ENCODE results near the gene FCN1. TPM values are rescaled to one million over a fixed set of nuclear protein-coding genes. Genes with fewer than 3 reads are reported as not detected.

The FCN1 gene
- total RNA-seq, 1 experiment from 2014 or later, result not detected

- H3K27me3 ChIP-seq (ENCODE audit: low read length), result no peaks in the 10 kb centered on the region
- no peak overlapping the region for H3K4me2 ChIP-seq (ENCODE audit: low read depth, low read length, poor library complexity, severe bottlenecking)
- no peaks in the 10 kb centered on the region for H3K4me1 ChIP-seq (ENCODE audit: low read length)
- no peak overlapping the region for H3K4me3 ChIP-seq (ENCODE audit: low read length)
- no peaks in the 10 kb centered on the region for H3K79me2 ChIP-seq (ENCODE audit: low read length)
- H3K9me2 ChIP-seq (replicated peaks; ENCODE audit: insufficient read depth, low read length), result peaks cover 4% of the 10 kb centered on the region
- no peaks in the 10 kb centered on the region for H3K36me3 ChIP-seq (ENCODE audit: insufficient read depth, low read length)
- no peaks in the 10 kb centered on the region for H4K20me1 ChIP-seq (ENCODE audit: insufficient read depth, low read depth, low read length)
- no peak overlapping the region for H3K27ac ChIP-seq (ENCODE audit: low read length)
- no peaks in the 10 kb centered on the region for H3K9me3 ChIP-seq (ENCODE audit: low read length)
- H3K9ac ChIP-seq (ENCODE audit: low read length), result no peak overlapping the region
- H2AFZ ChIP-seq (ENCODE audit: low read length), result no peak overlapping the region
- no peak for DNase-seq
Observed at GRCh38 chr9:134879664-134880483, 37.8 kb downstream of the FCN1 start.

DNA sequence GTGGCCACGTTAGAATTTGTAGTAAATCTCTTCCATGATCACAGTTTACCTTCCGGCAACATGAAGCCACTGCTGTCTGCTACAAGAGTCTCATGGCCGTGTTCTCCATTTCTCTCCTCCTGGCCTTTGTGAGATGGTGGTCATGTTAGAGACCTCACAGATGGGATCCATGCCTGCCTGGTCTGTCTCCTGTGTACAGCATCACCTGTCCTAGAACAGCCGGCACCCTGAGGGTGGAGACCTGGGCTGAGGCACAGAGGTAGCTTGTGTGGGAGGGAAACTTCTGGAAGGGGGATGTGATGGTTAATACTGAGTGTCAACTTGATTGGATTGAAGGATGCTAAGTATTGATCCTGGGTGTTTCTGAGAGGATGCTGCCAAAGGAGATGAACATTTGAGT, 40.2 kb downstream of the FCN1 start:
- Histone ChIP-seq H3K9ac (ENCODE audit: low read length) (no peak overlapping the region), H3K9me2 (replicated peaks; ENCODE audit: insufficient read depth, low read length) (peaks cover 4% of the 10 kb centered on the region), H3K79me2 (ENCODE audit: low read length) (no peaks in the 10 kb centered on the region), H3K27ac (ENCODE audit: low read length) (no peak overlapping the region), H3K4me2 (ENCODE audit: low read depth, low read length, poor library complexity, severe bottlenecking) (no peak overlapping the region), H2AFZ (ENCODE audit: low read length) (no peak overlapping the region), H3K36me3 (ENCODE audit: insufficient read depth, low read length) (no peaks in the 10 kb centered on the region), H3K27me3 (ENCODE audit: low read length) (no peaks in the 10 kb centered on the region), H3K9me3 (ENCODE audit: low read length) (no peaks in the 10 kb centered on the region), H3K4me1 (ENCODE audit: low read length) (no peaks in the 10 kb centered on the region), H4K20me1 (ENCODE audit: insufficient read depth, low read depth, low read length) (no peaks in the 10 kb centered on the region), H3K4me3 (ENCODE audit: low read length) (no peak overlapping the region)
- no peak for DNase-seq

GRCh38 chr9:134875371-134875770, 42.3 kb downstream of the FCN1 start:
- H2AFZ ChIP-seq (ENCODE audit: low read length), result no peak overlapping the region; the same call in 1 of the 2 replicates
- H3K4me1 ChIP-seq (ENCODE audit: low read length), result no peaks in the 10 kb centered on the region

DNA sequence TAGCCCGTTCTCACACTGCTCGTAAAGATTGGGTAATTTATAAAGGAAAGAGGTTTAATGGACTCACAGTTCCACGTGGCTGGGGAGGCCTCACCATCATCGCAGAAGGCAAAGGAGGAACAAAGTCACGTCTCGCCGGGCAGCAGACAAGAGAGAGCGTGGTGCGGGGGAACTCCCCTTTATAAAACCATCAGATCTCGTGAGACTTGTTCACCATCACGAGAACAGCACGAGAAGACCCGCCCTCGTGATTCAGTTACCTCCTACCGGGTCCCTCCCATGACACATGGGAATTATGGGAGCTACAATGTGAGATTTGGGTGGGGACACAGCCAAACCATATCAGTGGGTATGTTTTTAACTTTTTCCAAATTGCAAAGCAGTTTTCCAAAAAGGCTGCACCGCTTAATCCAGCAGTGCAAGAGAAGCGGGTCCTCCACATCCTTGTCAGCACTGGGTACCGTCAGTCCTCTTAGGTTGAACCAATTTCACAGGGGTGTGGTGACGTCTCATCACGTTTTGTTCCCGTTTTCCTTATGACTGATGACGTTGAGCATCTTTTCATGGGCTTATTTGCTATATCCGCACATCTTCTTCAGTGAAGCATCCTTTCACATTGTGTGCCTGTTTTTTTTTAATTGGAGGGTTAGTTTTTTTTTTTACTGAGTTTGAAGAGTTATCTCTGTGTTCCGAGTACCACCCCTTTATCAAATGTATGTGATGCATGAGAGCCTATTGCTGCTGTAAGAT, 45.1 kb downstream of the FCN1 start:
- Histone ChIP-seq H3K9me2 (replicated peaks; ENCODE audit: insufficient read depth, low read length) (peaks cover 4% of the 10 kb centered on the region), H3K9ac (ENCODE audit: low read length) (no peak overlapping the region), H2AFZ (ENCODE audit: low read length) (no peak overlapping the region), H4K20me1 (ENCODE audit: insufficient read depth, low read depth, low read length) (no peaks in the 10 kb centered on the region), H3K27me3 (ENCODE audit: low read length) (no peaks in the 10 kb centered on the region), H3K4me1 (ENCODE audit: low read length) (peaks cover 7% of the 10 kb centered on the region), H3K36me3 (ENCODE audit: insufficient read depth, low read length) (no peaks in the 10 kb centered on the region), H3K79me2 (ENCODE audit: low read length) (no peaks in the 10 kb centered on the region), H3K4me3 (ENCODE audit: low read length) (no peak overlapping the region), H3K27ac (ENCODE audit: low read length) (no peak overlapping the region), H3K4me2 (ENCODE audit: low read depth, low read length, poor library complexity, severe bottlenecking) (no peak overlapping the region), H3K9me3 (ENCODE audit: low read length) (no peaks in the 10 kb centered on the region)
- DNase-seq, result no peak

More at GRCh38 chr9:134875371-134875770, 42.3 kb downstream of the FCN1 start:
- Histone ChIP-seq H3K4me2 (ENCODE audit: low read depth, low read length, poor library complexity, severe bottlenecking) (no peak overlapping the region), H3K79me2 (ENCODE audit: low read length) (no peaks in the 10 kb centered on the region), H3K27ac (ENCODE audit: low read length) (no peak overlapping the region), H3K27me3 (ENCODE audit: low read length) (no peaks in the 10 kb centered on the region), H3K9ac (ENCODE audit: low read length) (no peak overlapping the region), H3K9me3 (ENCODE audit: low read length) (no peaks in the 10 kb centered on the region), H3K36me3 (ENCODE audit: insufficient read depth, low read length) (no peaks in the 10 kb centered on the region), H3K9me2 (replicated peaks; ENCODE audit: insufficient read depth, low read length) (peaks cover 4% of the 10 kb centered on the region), H4K20me1 (ENCODE audit: insufficient read depth, low read depth, low read length) (no peaks in the 10 kb centered on the region), H3K4me3 (ENCODE audit: low read length) (no peak overlapping the region)
- DNase-seq, result no peak

DNA sequence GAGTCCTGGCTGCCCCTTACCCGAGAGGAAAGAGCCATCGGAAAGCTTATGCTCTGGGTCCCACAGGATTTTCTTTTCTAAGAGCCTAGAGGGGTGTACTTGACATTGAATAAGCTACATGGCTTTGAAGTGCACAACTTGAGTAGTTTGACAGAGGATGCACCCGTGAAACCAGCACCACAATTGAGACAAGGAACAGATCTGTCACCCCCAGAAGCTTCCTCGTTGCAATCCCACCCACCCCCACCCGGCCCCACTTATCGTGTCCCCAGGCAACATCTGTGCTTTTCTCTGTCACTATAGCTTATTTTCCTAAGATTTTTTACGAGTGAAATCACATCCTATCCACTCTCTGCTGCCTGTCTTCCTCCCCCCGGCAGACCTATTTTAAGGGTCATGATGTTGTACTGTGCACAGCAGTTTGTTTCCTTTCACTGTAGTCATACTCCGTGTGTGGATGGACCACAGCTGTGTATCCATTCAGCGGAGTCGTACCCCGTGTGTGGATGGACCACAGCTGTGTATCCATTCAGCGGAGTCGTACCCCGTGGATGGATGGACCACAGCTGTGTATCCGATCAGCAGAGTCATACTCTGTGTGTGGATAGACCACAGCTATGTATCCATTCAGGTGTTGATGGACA, 45.9 kb downstream of the FCN1 start:
- no peak overlapping the region for H3K4me3 ChIP-seq (ENCODE audit: low read length)
- no peaks in the 10 kb centered on the region for H4K20me1 ChIP-seq (ENCODE audit: insufficient read depth, low read depth, low read length)
- H3K4me1 ChIP-seq (ENCODE audit: low read length), result peaks cover 7% of the 10 kb centered on the region
- H3K36me3 ChIP-seq (ENCODE audit: insufficient read depth, low read length), result no peaks in the 10 kb centered on the region
- no peak for DNase-seq
- no peak overlapping the region for H3K4me2 ChIP-seq (ENCODE audit: low read depth, low read length, poor library complexity, severe bottlenecking)
- no peaks in the 10 kb centered on the region for H3K27me3 ChIP-seq (ENCODE audit: low read length)
- H3K9ac ChIP-seq (ENCODE audit: low read length), result no peak overlapping the region
- H3K27ac ChIP-seq (ENCODE audit: low read length), result no peak overlapping the region
- no peaks in the 10 kb centered on the region for H3K79me2 ChIP-seq (ENCODE audit: low read length)
- H3K9me3 ChIP-seq (ENCODE audit: low read length), result no peaks in the 10 kb centered on the region
- H3K9me2 ChIP-seq (replicated peaks; ENCODE audit: insufficient read depth, low read length), result peaks cover 4% of the 10 kb centered on the region
- no peak overlapping the region for H2AFZ ChIP-seq (ENCODE audit: low read length)

GRCh38 chr9:134870746-134871662, 46.7 kb downstream of the FCN1 start:
- DNase-seq, result no peak
- Histone ChIP-seq H3K27ac (ENCODE audit: low read length) (no peak overlapping the region), H3K4me2 (ENCODE audit: low read depth, low read length, poor library complexity, severe bottlenecking) (no peak overlapping the region), H3K9ac (ENCODE audit: low read length) (no peak overlapping the region), H3K4me1 (ENCODE audit: low read length) (peaks cover 7% of the 10 kb centered on the region), H4K20me1 (ENCODE audit: insufficient read depth, low read depth, low read length) (no peaks in the 10 kb centered on the region), H2AFZ (ENCODE audit: low read length) (no peak overlapping the region), H3K27me3 (ENCODE audit: low read length) (no peaks in the 10 kb centered on the region), H3K9me3 (ENCODE audit: low read length) (no peaks in the 10 kb centered on the region), H3K9me2 (replicated peaks; ENCODE audit: insufficient read depth, low read length) (peaks cover 4% of the 10 kb centered on the region), H3K36me3 (ENCODE audit: insufficient read depth, low read length) (no peaks in the 10 kb centered on the region), H3K79me2 (ENCODE audit: low read length) (no peaks in the 10 kb centered on the region), H3K4me3 (ENCODE audit: low read length) (no peak overlapping the region)

DNA sequence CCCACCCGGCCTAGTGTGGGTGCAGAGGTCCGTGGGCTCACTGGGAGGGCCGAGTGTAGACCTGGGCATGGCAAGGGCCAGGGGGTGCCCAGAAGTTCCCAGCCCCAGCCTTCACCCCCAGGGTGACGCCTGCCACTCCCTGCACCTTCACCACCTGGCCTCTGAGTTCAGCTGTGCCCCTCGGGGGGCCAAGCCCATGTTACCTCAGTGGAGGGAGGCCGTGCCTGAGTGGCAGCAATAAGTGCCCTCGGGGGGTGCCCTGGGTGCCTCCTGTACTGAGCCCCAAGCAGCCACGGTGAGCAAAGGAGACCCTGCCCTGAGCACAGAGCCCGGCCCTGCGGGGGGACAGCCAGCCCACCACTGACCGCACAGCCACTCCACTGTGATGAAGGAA, 47.4 kb downstream of the FCN1 start:
- DNase-seq, result no peak
- no peaks in the 10 kb centered on the region; the same call in 1 of the 2 replicates for H3K9me2 ChIP-seq (replicated peaks; ENCODE audit: insufficient read depth, low read length)
- H3K9ac ChIP-seq (ENCODE audit: low read length), result no peak overlapping the region
- H3K79me2 ChIP-seq (ENCODE audit: low read length), result no peaks in the 10 kb centered on the region
- no peaks in the 10 kb centered on the region for H3K27me3 ChIP-seq (ENCODE audit: low read length)
- H3K4me3 ChIP-seq (ENCODE audit: low read length), result no peak overlapping the region
- no peaks in the 10 kb centered on the region for H3K9me3 ChIP-seq (ENCODE audit: low read length)
- H3K4me1 ChIP-seq (ENCODE audit: low read length), result peaks cover 7% of the 10 kb centered on the region
- no peak overlapping the region for H2AFZ ChIP-seq (ENCODE audit: low read length)
- H3K4me2 ChIP-seq (ENCODE audit: low read depth, low read length, poor library complexity, severe bottlenecking), result no peak overlapping the region
- H3K27ac ChIP-seq (ENCODE audit: low read length), result no peak overlapping the region
- H4K20me1 ChIP-seq (ENCODE audit: insufficient read depth, low read depth, low read length), result no peaks in the 10 kb centered on the region
- H3K36me3 ChIP-seq (ENCODE audit: insufficient read depth, low read length), result no peaks in the 10 kb centered on the region

All from Karpas-422 (cell line).